Fibroblast of skin of left quadriceps (primary cell): ENCODE measurements around the gene RNLS.
"Not testable (repeated sequence)": the region's sequence is repeated elsewhere in the genome, so short reads cannot be mapped to it uniquely, and the experiment has no call there.

Experiments used
- DNase-seq, 2 experiments: peaks; one replicate each; pipeline ENCODE4 v3.0.0-alpha.2; 2013; ENCODE audit warnings: low read depth in 2 of 2

The RNLS gene

GRCh38 chr10:88388324-88388723 is 194.8 kb downstream of the RNLS start:
- no peak for DNase-seq

GRCh38 chr10:88386821-88387773 is 196.0 kb downstream of the RNLS start:
- no peak for DNase-seq

GRCh38 chr10:88386204-88386788 is 196.8 kb downstream of the RNLS start:
- DNase-seq, result no peak

GRCh38 chr10:88385601-88386203 is 197.4 kb downstream of the RNLS start:
- no peak for DNase-seq

- DNase-seq, result no peak
These were observed 199.8 kb downstream of the RNLS start for GRCh38 chr10:88383276-88383675.

- DNase-seq, result no peak
These were observed 200.4 kb downstream of the RNLS start for GRCh38 chr10:88382699-88383098.

DNA sequence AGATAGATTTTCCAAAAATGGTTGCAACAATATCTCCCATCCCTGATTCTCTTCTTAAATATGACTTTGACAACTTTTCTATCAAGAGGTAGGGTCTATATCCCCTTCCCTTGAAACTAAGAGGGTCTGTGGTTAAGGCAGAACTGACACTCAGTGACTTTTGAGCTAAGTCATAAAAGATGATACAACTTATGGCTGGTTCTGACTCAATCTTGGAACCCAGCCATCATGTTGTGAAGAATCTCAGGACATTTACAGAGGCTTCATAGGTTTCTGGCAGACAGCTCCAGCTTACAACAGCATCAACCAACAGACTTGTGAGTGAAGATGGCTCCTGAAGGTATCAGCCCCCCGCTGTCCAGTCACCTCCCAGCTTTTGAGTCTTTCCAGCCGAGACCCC is 203.5 kb downstream of the RNLS start:
- DNase-seq, result peak; percentile 56 to 59

GRCh38 chr10:88377510-88377909 is 205.6 kb downstream of the RNLS start:
- no peak for DNase-seq

DNA sequence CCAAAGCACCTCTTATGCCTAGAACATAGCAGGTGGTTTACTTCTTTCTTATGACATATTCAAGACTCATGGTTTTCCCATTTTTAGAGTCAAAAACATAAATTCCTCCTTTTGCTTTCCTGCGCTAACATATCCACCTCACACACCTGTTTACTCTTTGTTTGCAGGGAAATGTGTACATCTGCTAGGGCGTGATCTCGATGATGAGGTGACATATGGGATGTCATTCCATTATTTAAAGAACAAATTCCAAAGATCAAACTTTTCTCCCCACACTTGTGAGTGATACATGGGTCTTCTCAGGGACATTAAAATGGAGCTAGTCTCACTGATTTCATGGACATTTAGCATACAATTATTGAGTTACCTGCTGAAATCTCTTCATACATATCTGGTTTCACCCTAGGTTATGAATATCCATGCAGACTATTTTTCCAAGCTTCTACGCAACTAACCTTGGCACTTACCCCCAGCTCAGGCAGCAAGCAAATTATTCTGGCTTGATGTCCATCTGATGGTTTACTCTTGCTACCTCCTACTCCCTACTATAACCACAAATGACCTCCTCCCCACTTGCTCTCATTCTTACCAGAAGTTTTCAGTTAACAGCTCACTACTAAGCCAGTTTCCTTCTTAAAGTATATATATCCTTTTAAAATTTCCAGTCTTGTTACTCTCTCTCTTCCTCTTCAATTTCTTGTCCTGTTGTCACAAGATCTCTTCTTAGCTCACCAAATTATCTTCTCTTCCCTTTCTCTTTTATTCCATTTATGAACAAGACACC is 208.5 kb downstream of the RNLS start:
- DNase-seq, result no peak

DNA sequence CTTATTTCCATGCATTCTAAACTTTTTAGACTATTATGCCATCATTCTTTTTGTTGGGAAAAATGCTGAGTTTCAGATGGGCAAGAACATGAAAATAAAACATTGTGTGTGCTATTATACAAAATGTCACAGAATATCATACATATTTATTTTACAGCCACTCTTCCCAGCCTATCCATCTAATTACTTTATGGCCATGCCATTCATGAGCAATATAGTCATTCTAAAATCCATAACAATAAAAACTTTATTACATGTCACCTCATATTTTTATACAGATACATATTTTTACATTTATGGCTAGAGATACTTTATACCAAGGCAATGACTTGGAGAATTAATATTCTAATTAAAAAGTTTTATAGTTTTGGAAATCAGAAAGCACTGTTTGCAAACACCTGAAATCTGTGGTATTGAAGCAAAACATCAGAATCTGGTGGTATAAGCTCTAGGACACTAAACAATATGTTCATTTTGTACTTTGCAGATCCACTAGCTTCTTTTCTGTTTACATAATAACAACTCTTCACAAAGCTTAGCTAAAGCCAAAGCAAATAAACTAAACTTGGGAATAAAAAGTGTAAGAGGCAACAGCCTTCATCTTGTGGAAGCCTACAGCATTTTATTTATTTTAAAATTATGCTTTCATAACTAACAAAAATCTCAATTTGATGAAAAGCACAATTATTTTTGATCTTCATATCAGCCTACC is 210.1 kb downstream of the RNLS start:
- no peak for DNase-seq

DNA sequence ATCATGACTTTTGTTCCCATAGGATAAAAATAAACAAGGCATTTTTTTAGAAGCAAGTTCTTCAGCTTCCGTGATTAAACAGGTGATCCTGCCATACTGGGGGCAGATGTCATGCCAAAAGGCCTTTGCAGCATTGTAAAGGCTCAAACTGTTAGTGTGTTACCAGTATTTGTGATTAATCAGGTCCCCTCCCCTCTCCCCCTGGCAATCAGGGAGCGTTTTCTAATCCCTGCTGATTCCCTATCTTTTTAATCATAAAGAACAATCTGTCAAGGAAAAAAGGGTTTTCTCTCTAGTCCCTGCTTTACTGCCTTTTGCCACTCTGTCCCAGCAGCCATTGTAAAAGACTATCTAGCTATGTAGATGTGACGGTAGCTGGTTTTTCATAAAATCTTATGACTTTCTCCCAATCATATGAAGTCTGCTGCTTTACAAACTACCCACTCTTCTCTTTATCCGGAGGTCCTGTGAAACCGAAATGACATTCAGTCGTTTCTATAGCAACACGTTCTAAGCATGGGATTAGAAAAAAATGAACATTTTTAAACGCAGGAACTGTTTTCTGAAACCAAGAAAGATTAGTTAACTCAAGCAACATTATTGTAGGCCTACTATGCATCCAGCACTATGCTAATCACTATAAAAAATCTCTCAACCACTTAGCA is 210.9 kb downstream of the RNLS start:
- DNase-seq, result no peak

DNA sequence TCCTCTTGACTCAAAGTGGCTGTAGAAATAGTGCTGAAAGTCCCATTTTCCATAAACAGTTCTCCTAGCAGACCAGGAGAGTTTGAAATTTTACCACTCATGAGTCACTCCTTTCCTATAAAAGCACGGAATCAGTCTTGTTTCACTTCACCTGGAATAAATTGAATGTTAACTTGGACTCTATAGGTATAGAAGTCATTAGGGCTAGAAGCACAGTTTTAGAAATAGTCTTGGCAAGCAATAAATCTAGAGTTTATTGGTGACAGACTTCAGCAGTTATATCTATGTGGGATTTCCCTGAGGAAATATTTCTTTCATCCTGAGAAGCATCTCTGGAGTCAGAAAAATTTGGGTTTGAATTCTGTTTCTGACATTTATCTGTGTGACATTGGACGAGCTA is 212.4 kb downstream of the RNLS start:
- no peak for DNase-seq

DNA sequence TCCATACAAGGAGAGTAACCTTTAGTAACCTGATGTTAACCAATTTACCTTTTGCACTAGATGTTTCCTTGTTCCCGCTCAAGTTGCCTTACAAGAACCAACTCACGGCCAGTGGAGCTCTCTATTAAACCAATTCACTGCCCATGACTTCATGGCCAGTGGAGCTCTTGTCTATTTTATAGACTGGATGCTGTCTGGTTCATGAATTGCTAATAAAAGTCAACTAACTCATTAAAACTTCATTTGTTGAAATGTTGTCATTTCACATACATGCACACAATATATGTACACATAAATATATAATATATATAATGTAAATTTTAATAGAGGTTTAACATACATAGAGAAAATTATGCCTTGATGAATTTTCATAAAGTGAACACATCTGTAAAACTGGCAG is 216.3 kb downstream of the RNLS start:
- DNase-seq, result no peak

DNA sequence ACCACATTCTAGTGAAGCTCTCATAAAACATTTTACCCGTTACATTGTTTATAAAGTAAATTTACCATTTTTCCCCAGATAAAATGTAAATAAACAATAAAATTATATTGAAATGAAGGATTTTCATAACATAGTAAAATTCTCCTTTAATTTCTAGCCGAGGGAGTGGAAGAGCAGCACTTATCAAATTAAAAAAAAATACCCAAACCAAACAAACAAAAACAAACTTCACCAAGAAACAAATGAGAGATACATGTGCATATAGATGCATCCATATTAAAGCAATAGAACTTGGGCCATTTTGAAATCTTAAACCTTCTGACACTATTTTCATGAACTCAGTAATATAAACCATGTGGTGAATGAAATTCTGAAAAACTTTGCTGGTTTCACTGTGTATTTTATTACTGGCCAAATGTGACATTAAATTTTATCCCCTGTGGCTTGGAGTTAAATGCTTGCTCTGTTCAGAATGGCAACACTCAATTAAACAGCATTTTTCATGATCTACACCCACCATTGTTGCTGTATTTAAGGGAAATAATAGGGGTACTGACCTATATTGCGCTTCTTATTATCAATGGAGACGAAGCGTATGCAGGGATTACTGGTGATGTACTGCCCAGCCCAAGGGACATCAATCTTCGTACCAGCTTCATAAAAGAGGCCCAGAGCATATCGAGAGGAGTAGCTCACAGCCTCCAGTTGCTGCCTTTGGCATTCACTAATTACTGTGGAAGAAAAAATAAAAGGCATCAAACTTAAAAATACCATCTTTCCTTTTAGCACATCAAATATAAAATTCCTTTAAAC is 220.9 kb downstream of the RNLS start:
- DNase-seq, result no peak

DNA sequence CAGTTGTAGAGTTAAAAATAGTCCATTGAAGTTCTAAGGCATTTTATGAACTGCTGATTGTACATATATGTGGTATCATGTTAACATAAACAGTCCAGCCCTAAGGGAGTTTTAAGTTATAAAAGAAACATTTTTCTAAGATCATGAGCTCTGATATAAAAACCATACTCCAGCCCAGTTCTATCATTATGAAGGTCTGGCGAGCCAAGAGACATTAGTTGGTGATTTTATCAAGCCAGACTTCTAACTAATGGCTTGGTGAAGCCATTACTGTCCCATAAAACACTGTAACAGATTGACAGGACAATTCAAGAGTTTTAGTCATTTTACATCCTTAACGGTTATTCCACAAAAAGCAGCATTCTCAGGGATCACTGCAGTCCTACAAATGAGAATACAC is 221.6 kb downstream of the RNLS start:
- DNase-seq, result no peak

GRCh38 chr10:88355750-88356149 is 227.4 kb downstream of the RNLS start:
- not testable (repeated sequence) for DNase-seq

- DNase-seq, result no peak
These were observed 235.4 kb downstream of the RNLS start for GRCh38 chr10:88347597-88348304.

- DNase-seq, result peak; percentile 12 to 14
These were observed 236.1 kb downstream of the RNLS start for GRCh38 chr10:88347022-88347421.
